ENCODE data around the gene TREML1.

TREML1 gene

GRCh38 chr6:41111017-41111416, 43.1 kb downstream of the TREML1 start:
- in situ Hi-C loops (cut with MboI; ENCODE audit: low pct_unique_long_range_greater_than_20kb, low sequenced_read_pairs, unreplicated experiment) = no loop called here
- no peak for DNase-seq (ENCODE audit: low spot score)
- no peak for TF ChIP-seq CTCF (IDR thresholded peaks at IDR 0.05; ENCODE audit: extremely low read depth, insufficient read depth, missing control alignments)

GRCh38 chr6:41103847-41104246, 50.3 kb downstream of the TREML1 start:
- in situ Hi-C loops (cut with MboI; ENCODE audit: low pct_unique_long_range_greater_than_20kb, low sequenced_read_pairs, unreplicated experiment) = no loop called here
- TF ChIP-seq CTCF (IDR thresholded peaks at IDR 0.05; ENCODE audit: extremely low read depth, insufficient read depth, missing control alignments) = no peak
- DNase-seq (ENCODE audit: low spot score) = peak; percentile 24

GRCh38 chr6:41100871-41101287, 53.3 kb downstream of the TREML1 start:
- in situ Hi-C loops (cut with MboI; ENCODE audit: low pct_unique_long_range_greater_than_20kb, low sequenced_read_pairs, unreplicated experiment) = no loop called here
- DNase-seq (ENCODE audit: low spot score) = no peak
- no peak for TF ChIP-seq CTCF (IDR thresholded peaks at IDR 0.05; ENCODE audit: extremely low read depth, insufficient read depth, missing control alignments)
